PC-9 (cell line): ENCODE measurements around the gene RECQL5. TPM values are rescaled to one million over a fixed set of nuclear protein-coding genes. Genes with fewer than 3 reads are reported as not detected.
"Not testable (repeated sequence)": the region's sequence is repeated elsewhere in the genome, so short reads cannot be mapped to it uniquely, and the experiment has no call there.

ENCODE experiments used
- BruUV-seq: library from RNA; stranded (reverse); fragments of 400-500 nt; replicated peaks from 2 replicates; lab custom pipeline; 2021; lab: Mats Ljungman, UMichigan
- CTCF ChIA-PET: fragments of 300-600 bp; sonication (Branson Sonifier 250); formaldehyde crosslinking; loops from one replicate; lab custom pipeline; 2022; ENCODE audit warnings: antibody characterized with exemption; lab: Charles Lee
- POLR2A ChIA-PET: fragments of 300-600 bp; sonication (Branson Sonifier 250); formaldehyde crosslinking; loops from one replicate; lab custom pipeline; 2022; ENCODE audit warnings: antibody characterized with exemption; ENCODE audit not compliant: unreplicated experiment; lab: Charles Lee
- DNase-seq, 2 experiments: peaks; one replicate each; pipeline versions ENCODE4 v3.0.0 to v3.0.0-alpha.2; 2015 to 2022; ENCODE audit warnings: mixed read lengths in 1 of 2
- H2AFZ ChIP-seq: fragments of 200-600 bp; sonication (generic); 2 replicates; pipeline ENCODE4 v1.8.1; 2017; ENCODE audit warnings: antibody characterized with exemption
- H3F3A ChIP-seq: fragments of 200-600 bp; sonication (generic); 2 replicates; pipeline ENCODE4 v1.8.1; 2017; ENCODE audit warnings: antibody characterized with exemption, mild to moderate bottlenecking, low read depth; ENCODE audit not compliant: insufficient read depth
- H3K27ac ChIP-seq: fragments of 200-600 bp; sonication (generic); 2 replicates; pipeline ENCODE4 v1.6.1; 2016; ENCODE audit warnings: mixed run types
- H3K27me3 ChIP-seq: fragments of 200-600 bp; sonication (generic); 2 replicates; pipeline ENCODE4 v1.6.1; 2016; ENCODE audit warnings: low read depth, mixed run types; ENCODE audit not compliant: insufficient read depth
- H3K36me3 ChIP-seq: fragments of 200-600 bp; sonication (generic); 2 replicates; pipeline ENCODE4 v1.6.1; 2016; ENCODE audit warnings: low read depth, mixed run types
- H3K4me1 ChIP-seq: fragments of 200-600 bp; sonication (generic); replicated peaks from 2 replicates; pipeline ENCODE4 v1.6.1; 2016; ENCODE audit warnings: mixed run types; ENCODE audit not compliant: insufficient read depth
- H3K4me2 ChIP-seq: fragments of 200-600 bp; sonication (generic); 2 replicates; pipeline ENCODE4 v1.6.1; 2017; ENCODE audit warnings: mixed run types
- H3K4me3 ChIP-seq: fragments of 200-600 bp; sonication (generic); 2 replicates; pipeline ENCODE4 v1.6.1; 2016; ENCODE audit warnings: mixed run types
- H3K79me2 ChIP-seq: fragments of 200-600 bp; sonication (generic); 2 replicates; pipeline ENCODE4 v1.6.1; 2017; ENCODE audit warnings: low read depth, mixed run types
- H3K9me2 ChIP-seq: fragments of 200-600 bp; sonication (generic); 2 replicates; pipeline ENCODE4 v1.8.1; 2017; ENCODE audit warnings: mild to moderate bottlenecking; ENCODE audit not compliant: insufficient read depth
- H3K9me3 ChIP-seq: fragments of 200-600 bp; sonication (generic); 2 replicates; pipeline ENCODE4 v1.8.1; 2016; ENCODE audit warnings: low read depth; ENCODE audit not compliant: insufficient read depth
- H4K20me1 ChIP-seq: fragments of 200-600 bp; sonication (generic); 2 replicates; pipeline ENCODE4 v1.8.1; 2017; ENCODE audit not compliant: insufficient read depth
- intact Hi-C: fragments of 100-400 bp; cut with micrococcal nuclease; formaldehyde crosslinking; loops from one replicate; pipeline ENCODE4 v1.10.0; 2022; ENCODE audit not compliant: unreplicated experiment
- total RNA-seq: library from RNA; stranded (reverse); gene quantifications from 2 replicates; pipeline ENCODE4 v1.2.3, GENCODE V29; 2021

RECQL5 gene
- total RNA-seq, 1 experiment from 2014 or later = 41.0 TPM

GRCh38 chr17:75581121-75581725, 85.7 kb downstream of the RECQL5 start:
- H3K27me3 ChIP-seq, H3F3A ChIP-seq, H3K79me2 ChIP-seq, H3K9me2 ChIP-seq, H3K9me3 ChIP-seq, H3K4me2 ChIP-seq, H4K20me1 ChIP-seq, DNase-seq, intact Hi-C loops, H3K4me1 ChIP-seq, H3K27ac ChIP-seq, BruUV-seq, H3K4me3 ChIP-seq, H3K36me3 ChIP-seq, H2AFZ ChIP-seq: not testable (repeated sequence)
- ChIA-PET CTCF (interaction anchor here (0.6 kb wide), 1 partner anchor 73 kb away, joined by 3 read pairs; no protein-coding TSS in a partner anchor), POLR2A (interaction anchor here (0.5 to 0.6 kb wide), 3 partner anchors 10 to 188 kb away, joined by 3 to 7 read pairs (median 3); no protein-coding TSS in a partner anchor)

Other genes starting within 250 kb of the RECQL5 start
- gene TMEM94, start 210.5 kb downstream of the RECQL5 start, total RNA-seq = 78.9 and 95.7 TPM in 2 replicates
- gene CASKIN2, start 151.6 kb downstream of the RECQL5 start, total RNA-seq = 24.4 and 25.4 TPM in 2 replicates
- 42.6 and 45.1 TPM in 2 replicates for gene TSEN54, start 150.6 kb downstream of the RECQL5 start, total RNA-seq
- gene LLGL2, start 141.5 kb downstream of the RECQL5 start, total RNA-seq = 138 and 156 TPM in 2 replicates
- 53.5 and 79.7 TPM in 2 replicates for gene MYO15B, start 79.4 kb downstream of the RECQL5 start, total RNA-seq
- 0.31 and 0.40 TPM in 2 replicates for gene SMIM5, start 33.7 kb downstream of the RECQL5 start, total RNA-seq
- gene SAP30BP, start 184 bp upstream of the RECQL5 start, total RNA-seq = 79.5 and 80.3 TPM in 2 replicates
- 448 and 461 TPM in 2 replicates for gene ITGB4, start 54.3 kb upstream of the RECQL5 start, total RNA-seq
- gene GALK1, start 98.0 kb upstream of the RECQL5 start, total RNA-seq = 12.7 and 12.8 TPM in 2 replicates
- gene UNK, start 117.7 kb upstream of the RECQL5 start, total RNA-seq = 25.3 and 27.8 TPM in 2 replicates
- gene UNC13D, start 177.2 kb upstream of the RECQL5 start, total RNA-seq = 94.4 and 108 TPM in 2 replicates
- gene WBP2, start 188.2 kb upstream of the RECQL5 start, total RNA-seq = 114 and 159 TPM in 2 replicates
- gene TRIM47, start 211.4 kb upstream of the RECQL5 start, total RNA-seq = 46.1 and 48.3 TPM in 2 replicates
- gene TRIM65, start 229.8 kb upstream of the RECQL5 start, total RNA-seq = 21.1 and 27.1 TPM in 2 replicates
- 127 and 136 TPM in 2 replicates for gene MRPL38, start 237.7 kb upstream of the RECQL5 start, total RNA-seq